GM18508 (cell line): Measurements from ENCODE around the gene MESD.

ENCODE experiments used
- ATAC-seq: cut with Tn5 transposase; IDR thresholded peaks from one replicate; pipeline ENCODE4 v1.9.1; 2021; ENCODE audit warnings: moderate number of reproducible peaks; ENCODE audit not compliant: insufficient read depth, unreplicated experiment

Gene MESD

DNA sequence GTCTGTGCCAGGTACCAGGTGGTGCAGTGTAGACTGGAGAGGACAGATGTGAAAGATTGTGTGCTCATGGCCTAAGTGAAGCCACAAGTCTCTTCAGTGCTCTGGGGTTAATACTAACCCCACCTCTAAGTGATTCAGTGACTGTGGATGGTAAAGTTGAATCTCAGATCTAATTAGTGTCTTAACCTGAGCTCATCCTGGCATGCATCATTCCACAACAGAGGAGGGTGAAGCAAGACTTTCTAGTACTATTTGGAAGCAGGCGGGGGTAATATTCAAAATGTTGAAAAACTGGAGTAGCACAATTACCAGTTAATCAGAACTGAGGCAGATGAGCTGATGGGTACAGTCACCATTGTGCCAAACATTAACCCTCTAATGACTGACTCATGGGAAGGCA is 2.8 kb upstream of the MESD start:
- no peak for ATAC-seq

DNA sequence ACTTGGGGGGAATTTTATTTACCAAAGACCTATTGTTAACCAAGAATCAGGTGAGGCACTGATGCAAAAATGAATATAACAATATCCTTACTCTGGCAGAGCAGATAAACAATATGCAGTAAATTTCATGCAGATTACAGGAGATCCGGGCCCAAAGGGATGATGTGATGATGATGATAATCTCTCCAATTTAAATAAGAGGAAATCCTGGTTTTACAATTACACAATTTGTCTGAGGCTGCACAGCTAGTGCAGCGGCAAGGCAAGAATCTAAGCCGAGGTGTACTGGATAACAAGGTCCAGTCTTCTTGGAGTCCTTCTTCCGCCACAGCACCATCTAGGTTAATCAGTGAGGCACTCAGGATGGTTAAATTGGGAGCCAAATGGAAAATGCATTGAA is 2.4 kb upstream of the MESD start:
- no peak for ATAC-seq

DNA sequence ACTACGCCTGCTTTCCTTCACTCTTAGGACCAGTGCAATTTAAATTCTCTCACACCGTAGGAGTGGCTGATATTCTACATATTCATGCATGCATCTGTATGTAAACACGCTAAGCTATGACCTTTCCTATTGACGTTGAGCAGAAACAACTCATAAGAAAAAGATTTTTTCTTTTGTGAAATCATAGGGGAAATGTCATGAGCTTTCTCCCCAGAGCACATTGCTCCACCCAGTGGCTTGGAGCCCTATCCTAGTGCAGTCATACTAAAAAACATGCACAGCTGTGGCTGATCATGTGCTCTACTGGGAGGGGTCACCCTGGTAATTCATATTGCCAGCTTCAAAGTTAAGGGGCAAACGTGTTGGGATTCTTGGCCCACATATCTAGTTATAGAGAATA is 1.8 kb upstream of the MESD start:
- ATAC-seq = no peak

DNA sequence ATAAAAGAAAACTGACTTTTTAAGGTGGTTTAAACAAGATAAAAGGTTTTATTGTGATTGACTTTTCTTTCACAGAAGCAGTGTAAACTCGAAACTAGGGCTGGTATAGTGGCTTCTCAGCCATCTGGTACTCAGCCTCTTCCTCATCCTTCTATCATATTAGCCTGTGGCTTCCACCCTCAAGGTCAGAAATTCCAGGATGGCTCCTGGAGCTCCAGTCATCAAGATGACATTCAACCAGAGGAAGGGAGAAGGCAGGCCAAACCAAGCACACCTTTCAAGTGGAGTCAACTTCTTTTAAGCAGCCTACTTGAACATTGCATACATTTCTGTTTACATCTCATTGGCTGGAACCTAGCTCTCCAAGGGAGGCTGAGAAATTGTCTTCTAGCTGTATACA is 1.3 kb upstream of the MESD start:
- no peak for ATAC-seq

DNA sequence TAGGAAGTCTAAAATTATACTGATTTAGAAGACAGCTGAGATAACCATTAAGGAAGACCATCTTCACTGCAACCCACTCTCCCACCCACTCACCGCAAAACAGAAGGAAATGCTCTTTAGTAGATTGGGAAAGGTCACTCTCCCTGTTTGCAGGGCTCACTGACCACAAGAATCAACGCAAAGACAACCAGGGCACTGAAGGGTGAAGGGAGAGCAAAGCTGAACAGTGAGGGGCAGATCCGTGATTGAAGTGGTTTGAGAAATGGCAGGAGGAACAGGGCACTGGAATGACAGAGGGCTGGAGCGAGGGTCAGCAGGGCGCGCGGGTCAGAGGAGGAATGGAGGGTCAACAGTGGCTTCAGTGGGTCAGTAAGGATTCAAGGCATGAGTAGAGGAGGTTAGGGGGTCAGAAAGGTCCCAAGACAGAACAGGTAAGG is 520 bp downstream of the MESD start:
- ATAC-seq = peak; percentile 4

DNA sequence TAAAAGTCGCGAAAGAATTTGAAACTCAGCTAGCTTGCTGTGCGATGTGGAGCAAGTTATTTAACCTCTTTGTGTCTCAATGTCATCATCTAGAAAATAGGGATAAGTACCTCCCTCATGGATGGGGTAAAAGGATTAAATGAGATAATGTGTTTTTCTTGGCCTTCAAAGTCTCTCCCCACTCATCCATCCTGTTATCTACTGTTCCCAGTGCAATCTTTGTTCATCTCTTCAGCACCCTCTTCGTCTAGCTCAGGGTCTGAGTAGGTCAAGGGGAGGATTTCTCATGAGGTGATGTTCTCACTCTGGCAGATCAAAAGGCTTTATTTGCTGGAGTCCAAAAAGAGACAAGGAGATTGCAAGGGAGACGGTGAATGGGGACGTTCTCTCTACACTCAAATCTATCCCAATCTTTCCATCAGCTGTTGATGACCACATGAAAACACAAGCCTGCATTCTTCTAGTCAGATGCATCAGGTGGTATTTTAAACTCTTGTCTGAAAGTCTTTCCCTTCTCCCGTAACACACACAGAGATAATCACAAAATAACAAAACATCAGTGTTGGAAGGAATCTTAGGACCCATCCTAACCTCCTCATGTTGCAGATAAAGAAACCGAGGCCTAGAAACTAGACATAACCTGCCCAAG is 1.3 kb downstream of the MESD start:
- ATAC-seq = no peak

DNA sequence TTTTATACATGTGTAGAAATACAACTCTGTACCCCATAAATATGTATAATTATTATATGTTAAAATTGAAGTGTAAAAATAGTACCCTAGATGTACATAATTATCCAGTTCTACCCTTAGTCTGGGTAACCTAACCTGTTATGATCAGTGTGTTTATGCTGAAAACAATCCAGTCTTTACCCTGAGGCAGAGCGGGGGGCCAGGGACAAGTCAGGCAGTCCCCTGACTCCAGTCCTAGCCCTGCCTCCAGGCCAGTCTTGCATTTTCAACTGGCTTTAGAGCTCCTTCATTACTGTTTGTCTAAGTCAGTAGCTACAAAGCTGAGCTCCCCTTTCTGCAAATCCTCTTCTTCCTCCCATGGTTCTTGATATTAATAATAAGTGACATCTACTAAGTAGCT is 3.1 kb downstream of the MESD start:
- ATAC-seq = no peak

DNA sequence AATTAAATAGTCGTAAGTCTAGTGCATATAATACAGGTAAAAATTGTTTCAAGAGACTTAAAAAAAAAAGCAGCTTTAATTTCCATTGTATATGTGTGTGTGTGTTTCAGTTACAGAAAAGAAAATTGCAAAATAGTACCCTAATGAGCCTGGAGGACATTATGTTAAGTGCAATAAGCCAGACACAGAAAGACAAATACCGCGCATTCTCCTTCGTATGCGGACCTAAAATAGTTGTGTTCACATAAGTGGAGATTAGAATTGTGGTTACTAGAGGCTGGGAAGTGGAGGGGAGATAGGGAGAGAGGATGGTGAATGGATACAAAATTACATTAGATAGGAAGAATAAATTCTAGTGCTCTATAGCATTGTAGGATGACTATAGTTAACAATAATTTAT is 3.6 kb downstream of the MESD start:
- no peak for ATAC-seq

DNA sequence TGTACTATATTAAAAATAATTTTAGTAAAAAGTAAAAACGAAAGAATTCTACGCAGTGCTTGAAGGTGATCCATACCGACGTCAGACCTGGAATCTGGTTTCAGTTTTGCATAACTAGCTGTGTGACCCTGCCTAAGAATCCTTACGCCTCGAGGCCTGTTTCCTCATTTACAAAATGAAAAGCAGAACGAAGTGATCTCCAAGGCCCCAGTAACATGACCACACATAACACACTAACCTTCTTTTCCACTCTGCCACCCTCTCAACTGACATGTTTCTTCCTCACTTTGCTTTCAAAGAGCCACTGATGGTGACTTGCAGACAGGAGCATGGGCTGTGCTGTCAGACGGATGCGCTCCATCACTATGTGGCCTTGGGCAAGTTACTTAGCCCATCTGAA is 4.8 kb downstream of the MESD start:
- ATAC-seq = no peak

DNA sequence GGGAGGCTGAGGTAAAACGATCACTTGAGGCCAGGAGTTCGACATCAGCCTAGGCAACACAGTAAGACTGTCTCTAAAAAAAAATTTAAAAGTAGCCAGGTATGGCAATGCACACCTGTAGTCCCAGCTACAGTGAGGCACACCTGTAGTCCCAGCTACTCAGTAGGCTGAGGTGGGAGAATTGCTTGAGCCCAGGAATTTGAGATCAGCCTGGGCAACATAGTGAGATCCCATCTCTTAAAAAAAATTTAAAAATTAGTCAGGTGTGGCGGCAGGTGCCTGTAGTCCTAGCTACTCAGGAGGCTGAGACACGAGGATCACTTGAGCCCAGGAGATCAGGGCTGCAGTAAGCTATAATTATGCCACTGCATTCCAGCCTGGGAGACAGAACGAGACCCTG is 6.8 kb downstream of the MESD start:
- ATAC-seq = no peak

DNA sequence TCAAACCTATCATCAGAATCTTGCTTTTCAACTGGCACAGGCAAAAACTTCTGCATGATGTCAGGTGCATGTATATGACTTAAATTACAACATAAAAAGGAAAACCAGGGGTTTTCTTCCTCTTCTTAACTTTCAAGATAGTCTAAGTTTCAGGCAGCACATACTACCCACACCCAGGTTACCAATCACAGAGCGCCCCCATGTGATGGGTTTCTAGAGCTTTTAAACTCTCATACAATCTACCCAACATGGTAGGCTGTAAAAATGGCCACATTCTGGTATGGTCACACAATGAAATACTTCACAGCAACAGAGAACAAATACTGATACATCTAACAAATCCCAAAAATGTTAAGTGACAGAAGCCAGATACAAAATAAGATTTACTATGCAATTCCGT is 7.4 kb downstream of the MESD start:
- ATAC-seq = no peak

DNA sequence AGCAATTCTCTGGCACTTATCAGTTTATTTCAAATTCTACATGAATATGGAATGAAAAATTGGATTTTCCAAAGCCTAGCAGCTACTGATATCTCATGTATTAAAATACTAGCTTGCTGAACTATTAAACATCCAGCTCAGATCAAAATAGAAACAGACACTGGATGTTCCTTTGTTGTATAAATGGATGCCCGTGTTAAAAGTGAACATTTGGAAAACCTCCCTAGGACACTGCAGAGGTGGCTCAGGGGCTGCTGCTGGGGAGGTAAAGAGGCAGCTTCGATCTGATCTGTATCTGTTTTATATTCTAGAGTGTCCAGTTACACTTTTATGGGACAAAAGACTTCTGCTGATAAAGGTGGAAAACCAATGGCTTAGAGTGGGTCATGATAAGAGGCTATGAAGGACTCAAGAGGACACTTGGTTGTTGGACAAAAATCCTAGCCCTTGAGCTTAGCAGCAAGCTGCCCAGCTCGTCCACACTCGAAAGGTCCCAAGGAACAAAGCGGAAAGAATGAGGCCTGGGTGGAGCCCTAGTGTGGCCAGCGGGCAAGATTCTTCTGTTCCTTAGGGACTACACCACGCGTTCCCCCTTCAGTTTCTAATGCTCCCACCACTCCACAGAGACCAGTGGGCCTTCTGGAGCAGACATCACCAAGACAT is 9.9 kb downstream of the MESD start:
- no peak for ATAC-seq

DNA sequence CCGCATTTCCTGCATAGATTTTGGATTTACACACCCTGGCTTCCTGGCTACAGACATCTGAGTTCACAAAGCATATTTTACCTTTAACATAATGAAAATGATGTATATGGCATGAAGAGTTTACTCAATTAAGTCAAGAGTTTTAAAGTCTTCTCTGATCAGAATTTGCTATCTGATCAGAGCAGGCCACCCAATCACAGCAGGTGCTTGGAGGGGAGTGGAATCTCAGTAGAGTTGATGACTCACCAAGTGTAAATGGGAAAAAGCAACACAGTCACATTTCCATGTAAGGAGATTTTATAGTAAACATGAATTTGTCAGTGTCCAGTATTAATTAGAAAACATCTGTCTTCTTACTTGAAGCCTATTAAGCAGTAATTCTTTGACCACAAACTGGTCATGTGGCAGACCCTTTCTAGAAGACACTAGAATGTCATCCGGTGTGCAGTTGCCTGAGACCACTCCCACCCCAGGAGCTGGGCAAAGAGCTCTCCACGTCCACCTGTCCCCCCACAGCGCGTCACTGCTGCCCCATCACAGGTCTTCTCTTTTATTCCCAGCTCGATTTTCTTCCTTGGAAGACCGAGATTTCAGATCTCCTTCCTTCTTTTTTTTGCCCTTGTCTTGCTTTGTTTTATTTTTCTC is 10.8 kb downstream of the MESD start:
- no peak for ATAC-seq

DNA sequence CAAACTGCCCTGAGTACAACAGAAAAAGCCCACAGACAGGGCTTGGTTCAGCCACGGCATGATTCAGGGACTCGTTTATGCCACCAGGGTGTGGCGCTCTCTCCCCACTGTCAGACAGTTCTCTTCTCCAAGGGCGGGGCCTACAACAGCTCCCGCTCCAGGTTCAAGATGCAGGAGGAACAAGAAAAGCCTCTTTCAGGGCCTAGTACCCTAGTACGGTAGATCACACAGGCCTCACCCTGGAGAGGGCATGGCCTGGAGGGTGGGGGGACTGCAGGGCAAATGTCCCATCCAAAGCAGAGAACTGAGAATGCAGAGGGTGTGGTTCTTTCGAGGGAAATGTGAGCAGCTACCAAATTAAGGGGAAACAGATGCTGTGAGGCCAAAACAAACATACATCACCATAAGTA is 12.0 kb downstream of the MESD start:
- no peak for ATAC-seq

DNA sequence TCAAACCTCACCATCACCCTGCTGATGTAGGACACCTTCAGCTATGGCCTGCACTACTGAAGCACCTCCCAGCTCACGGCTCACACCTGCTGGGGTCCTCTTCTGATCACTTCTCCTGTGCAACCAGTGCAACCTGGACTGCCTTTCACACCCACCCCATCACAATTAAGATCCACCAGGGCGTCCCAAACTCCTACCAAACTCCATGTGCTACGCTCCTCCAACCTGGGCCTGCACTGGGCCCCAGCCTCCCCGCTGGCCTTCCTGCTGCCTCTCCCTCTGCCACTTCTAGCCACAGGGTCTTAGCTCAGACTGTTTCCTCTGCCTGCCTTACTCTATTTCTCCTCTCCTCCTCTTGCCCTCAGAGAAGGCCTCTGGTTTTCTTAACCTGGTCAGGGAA is 12.8 kb downstream of the MESD start:
- ATAC-seq = no peak

DNA sequence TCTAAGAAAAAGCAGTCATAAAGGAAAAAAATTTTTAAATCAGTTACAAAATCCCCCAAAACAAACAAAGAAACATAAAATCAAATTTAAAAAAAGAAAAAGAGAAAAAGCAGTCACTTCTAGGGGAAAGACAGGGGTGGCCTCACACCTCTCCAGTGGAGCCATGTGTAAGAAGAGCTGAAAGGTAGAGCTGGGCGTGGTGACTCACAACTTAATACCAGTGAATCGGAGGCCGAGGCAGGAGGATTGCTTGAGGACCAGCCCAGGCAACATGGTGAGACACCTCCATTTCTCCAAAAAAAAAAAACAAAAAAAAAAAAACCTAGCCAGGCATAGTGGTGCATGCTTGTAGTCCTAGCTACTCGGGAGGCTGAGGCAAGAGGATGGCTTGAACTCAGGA is 14.7 kb downstream of the MESD start:
- ATAC-seq = no peak

DNA sequence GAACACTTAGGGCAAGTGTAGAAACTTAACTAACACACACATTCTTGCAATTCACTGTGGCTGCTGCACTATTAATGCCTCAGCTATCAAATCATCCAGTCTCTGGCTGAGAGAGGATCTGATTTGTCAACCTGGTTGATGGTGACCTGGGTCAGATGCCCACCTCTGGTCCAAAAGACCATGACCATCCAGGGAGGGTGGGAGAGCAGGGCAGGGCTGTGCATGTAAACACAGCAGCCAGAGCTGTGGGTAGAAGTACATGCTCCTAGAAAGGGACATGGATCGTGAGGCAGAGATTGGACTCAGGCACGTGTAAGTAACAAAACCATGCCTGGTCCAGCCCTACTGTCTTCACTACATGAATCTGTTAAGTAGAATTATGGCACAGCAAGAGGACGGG is 17.3 kb downstream of the MESD start:
- no peak for ATAC-seq

DNA sequence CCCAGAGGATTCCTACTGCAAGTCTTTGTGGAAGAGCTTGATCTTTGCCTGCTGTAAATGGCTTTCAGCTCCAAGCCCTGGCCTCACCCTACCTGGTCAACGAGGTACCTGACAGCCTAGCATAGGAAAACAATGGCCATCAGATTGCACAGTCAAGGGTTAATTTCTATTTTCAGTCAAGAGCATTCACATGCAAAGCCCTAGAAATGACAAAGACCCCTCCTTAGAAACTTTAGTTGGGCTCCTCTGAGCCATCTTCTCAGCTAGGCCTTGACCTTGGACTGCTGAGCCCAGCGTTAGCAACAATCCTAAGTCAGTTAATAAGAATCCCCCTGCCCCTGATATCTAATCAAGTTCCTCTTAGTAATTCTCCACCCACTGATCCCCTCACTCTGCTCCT is 18.5 kb downstream of the MESD start:
- no peak for ATAC-seq

DNA sequence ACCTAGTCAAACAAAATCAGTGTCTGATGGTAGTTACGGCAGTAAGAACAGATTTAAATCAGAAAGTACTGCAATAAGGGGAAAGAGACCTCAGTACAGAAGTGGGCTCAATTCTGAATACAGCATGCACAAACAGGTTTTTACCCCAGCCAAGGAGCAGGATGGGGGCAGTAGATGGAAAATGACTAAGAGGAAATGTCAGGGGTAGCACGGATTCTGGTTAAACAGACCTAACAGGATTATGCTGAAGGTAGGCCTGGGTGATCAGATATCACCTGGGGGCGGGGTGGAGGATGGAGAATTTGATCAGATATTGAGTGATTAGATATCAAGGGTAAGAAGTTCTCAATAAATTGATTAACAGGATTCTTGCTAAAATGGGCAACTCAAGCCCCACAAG is 19.0 kb downstream of the MESD start:
- ATAC-seq = no peak

DNA sequence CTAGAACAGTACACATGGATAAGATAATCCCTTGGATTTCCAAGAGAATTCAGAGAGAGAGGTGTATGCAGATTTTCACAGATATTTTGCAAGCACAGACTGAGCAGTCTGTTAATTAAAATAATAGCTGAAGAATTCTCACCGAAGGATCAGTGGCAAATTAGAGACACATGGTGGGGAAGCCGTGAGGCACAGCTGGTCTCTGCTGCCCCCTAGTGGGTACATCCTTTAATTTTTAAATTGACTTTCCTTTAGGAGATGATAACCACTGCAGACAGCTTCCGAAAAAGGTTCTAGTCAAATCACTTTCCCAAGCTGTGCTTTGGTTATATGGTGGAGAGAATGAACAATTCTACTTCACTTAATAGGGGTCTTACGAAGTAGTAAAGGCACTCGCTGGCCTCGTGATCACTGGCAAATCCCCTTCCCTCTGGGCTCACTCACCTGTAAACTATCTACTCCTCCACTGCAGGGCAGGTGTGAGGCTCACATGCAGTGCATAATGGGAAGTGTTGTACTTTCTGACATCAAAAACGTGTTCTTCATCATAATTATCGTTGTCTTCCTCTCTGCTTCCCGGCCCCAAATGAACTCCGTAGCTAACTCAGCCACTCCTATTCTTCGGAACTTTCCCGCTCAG is 19.5 kb downstream of the MESD start:
- no peak for ATAC-seq

DNA sequence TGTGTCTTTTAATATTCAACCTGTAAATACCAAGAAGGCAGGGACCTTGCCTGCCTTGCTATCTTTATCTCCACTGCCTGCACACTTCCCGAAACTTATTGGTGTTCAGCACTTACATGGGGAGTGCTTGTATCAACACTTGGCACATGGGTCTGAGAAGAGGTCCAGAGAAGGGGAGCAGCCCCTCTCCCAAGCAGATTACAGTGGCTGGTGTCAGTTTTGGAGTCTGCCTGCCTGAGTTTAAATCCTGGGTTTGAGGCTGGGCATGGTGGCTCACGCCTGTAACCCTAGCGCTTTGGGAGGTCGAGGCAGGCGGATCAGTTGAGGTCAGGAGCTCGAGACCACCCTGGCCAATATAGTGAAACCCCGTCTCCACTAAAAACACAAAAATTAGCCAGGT is 20.3 kb downstream of the MESD start:
- ATAC-seq = no peak
